HepG2 (cell line): ENCODE measurements around the gene DOCK3. TPM values are rescaled to one million over a fixed set of nuclear protein-coding genes. Genes with fewer than 3 reads are reported as not detected.
A peak's percentile ranks its signal among the peaks of the same experiment; 100 is the strongest.

Experiments used
- ATAC-seq: fragments of 200-7000 bp; cut with Tn5 transposase; 3 replicates; pipeline ENCODE4 v1.9.1; 2020; ENCODE audit warnings: mild to moderate bottlenecking, moderate library complexity
- BruUV-seq: library from RNA; stranded (reverse); fragments of 400-500 nt; replicated peaks from 2 replicates; lab custom pipeline; 2021; lab: Mats Ljungman, UMichigan
- CTCF ChIA-PET: fragments of 300-600 bp; formaldehyde crosslinking; extraction: SDS; loops from one replicate; lab custom pipeline; 2021; ENCODE audit warnings: low total read pairs, inconsistent platforms, low intra/inter-chr PET ratio; lab: Yijun Ruan, JAX
- POLR2A ChIA-PET: fragments of 350-600 bp; sonication (Branson Sonifier 250); formaldehyde crosslinking; loops from one replicate; lab custom pipeline; 2020; ENCODE audit warnings: antibody characterized with exemption, inconsistent platforms; lab: Yijun Ruan, JAX
- DNase-seq: peaks from one replicate; pipeline ENCODE4 v3.0.0-alpha.2; 2015; ENCODE audit warnings: low spot score
- FAIRE-seq: peaks from 3 replicates; lab custom pipeline; 2011; peaks lifted over from hg19 to GRCh38; lab: Jason Lieb, UNC
- H2AFZ ChIP-seq: one replicate; pipeline ENCODE4 v1.6.1; 2011; ENCODE audit warnings: low read length, inconsistent platforms
- H3K27ac ChIP-seq: fragments of 300-600 bp; 3 replicates; pipeline ENCODE4 v1.8.0; 2011; ENCODE audit warnings: mixed run types, mild to moderate bottlenecking, mixed read lengths, low read length, inconsistent platforms; ENCODE audit not compliant: insufficient read depth; ENCODE audit errors: extremely low read length
- H3K27me3 ChIP-seq, 2 experiments: fragments of 200-600 bp in 1 of 2; 2 replicates in 1 of 2; 3 replicates in 1 of 2; pipeline versions ENCODE4 v1.6.0 to v1.8.0; 2011; ENCODE audit warnings: low read length in 2 of 2, mild to moderate bottlenecking in 2 of 2, moderate library complexity in 2 of 2, inconsistent platforms in 1 of 2; ENCODE audit not compliant: insufficient read depth in 2 of 2, control insufficient read depth in 1 of 2
- H3K36me3 ChIP-seq, 2 experiments: fragments of 200-600 bp in 1 of 2; replicated peaks in 1 of 2; 2 replicates in 1 of 2; 3 replicates in 1 of 2; pipeline versions ENCODE4 v1.5.1 to v1.8.0; 2011; ENCODE audit warnings: low read length in 2 of 2, inconsistent platforms in 1 of 2; ENCODE audit not compliant: insufficient read depth in 2 of 2, control insufficient read depth in 1 of 2
- H3K4me1 ChIP-seq: 2 replicates; pipeline ENCODE4 v1.5.1; 2012; ENCODE audit warnings: low read length, inconsistent platforms; ENCODE audit not compliant: insufficient read depth
- H3K4me2 ChIP-seq: 2 replicates; pipeline ENCODE4 v1.6.0; 2011; ENCODE audit warnings: low read depth, low read length, inconsistent platforms
- H3K4me3 ChIP-seq, 3 experiments: fragments of 200-600 bp in 1 of 3; sonication (generic), shearing (Covaris generic) in 1 of 3; replicated peaks in 1 of 3; 2 replicates each; pipeline ENCODE4 v1.5.1; 2011 to 2016; ENCODE audit warnings: low read length in 3 of 3, inconsistent platforms in 2 of 3, low read depth in 2 of 3, mild to moderate bottlenecking in 2 of 3, control low read depth in 1 of 3, mixed read lengths in 1 of 3; ENCODE audit not compliant: insufficient read depth in 1 of 3
- H3K79me2 ChIP-seq: one replicate; pipeline ENCODE4 v1.6.1; 2011; ENCODE audit warnings: low read length, inconsistent platforms; ENCODE audit not compliant: insufficient read depth
- H3K9ac ChIP-seq: 2 replicates; pipeline ENCODE4 v1.6.0; 2011; ENCODE audit warnings: mild to moderate bottlenecking, low read depth, low read length, inconsistent platforms; ENCODE audit not compliant: insufficient read depth
- H3K9me3 ChIP-seq: 2 replicates; pipeline ENCODE4 v1.5.1; 2012; ENCODE audit warnings: mild to moderate bottlenecking, low read length
- H4K20me1 ChIP-seq: 2 replicates; pipeline ENCODE4 v1.6.0; 2011; ENCODE audit warnings: inconsistent platforms, mild to moderate bottlenecking, low read length, moderate library complexity; ENCODE audit not compliant: insufficient read depth
- BRD4 ChIP-seq: sonication (generic); formaldehyde crosslinking; IDR thresholded peaks from 2 replicates; pipeline ENCODE4 v1.4.0; 2020; ENCODE audit warnings: missing genetic modification reagents
- ERF ChIP-seq: IDR thresholded peaks from 2 replicates; pipeline ENCODE4 v1.6.1; 2018; ENCODE audit warnings: missing biosample characterization, missing genetic modification reagents
- SMC3 ChIP-seq: IDR thresholded peaks from 2 replicates; pipeline ENCODE4 v1.6.1; 2011; ENCODE audit warnings: low read length, improper control_type of control experiment
- STAG1 ChIP-seq: sonication (generic); formaldehyde crosslinking; IDR thresholded peaks from 2 replicates; pipeline ENCODE4 v1.4.0; 2020; ENCODE audit warnings: missing genetic modification reagents
- ZNF124 ChIP-seq: sonication (generic); formaldehyde crosslinking; IDR thresholded peaks from 2 replicates; pipeline ENCODE4 v1.4.0; 2020; ENCODE audit warnings: missing genetic modification reagents
- ZNF431 ChIP-seq: sonication (generic); formaldehyde crosslinking; IDR thresholded peaks from 2 replicates; pipeline ENCODE4 v1.9.0; 2022; ENCODE audit warnings: missing genetic modification reagents, low read depth, mild to moderate bottlenecking, borderline replicate concordance
- ZNF543 ChIP-seq: sonication (generic); formaldehyde crosslinking; IDR thresholded peaks from 2 replicates; pipeline ENCODE4 v1.4.0; 2020; ENCODE audit warnings: mild to moderate bottlenecking, missing genetic modification reagents
- WGBS: methylation state at CpG from one replicate; pipeline ENCODE4 v1.1.6; 2017; ENCODE audit warnings: low lambda C conversion rate; 5-methylcytosine and 5-hydroxymethylcytosine counted together
- in situ Hi-C: cut with HindIII; loops from 2 replicates; pipeline ENCODE4 v1.10.0; 2017; ENCODE audit warnings: low pct_unique_long_range_greater_than_20kb; ENCODE audit not compliant: extremely low pct_ligation_motif_present
- intact Hi-C: fragments of 100-400 bp; cut with micrococcal nuclease; formaldehyde crosslinking; loops from one replicate; pipeline ENCODE4 v1.10.0; 2022; ENCODE audit not compliant: unreplicated experiment
- polyA plus RNA-seq, 8 experiments: library from polyadenylated mRNA; depleted of rRNA in 3 of 8; stranded (reverse) in 7 of 8; unstranded in 1 of 8; fragments of >200 nt; fragmentation: Illumina TruSeq in 4 of 8; extraction: Trizol in 4 of 8; gene quantifications; 2 replicates each; pipeline versions ENCODE4 v1.2.1 to v1.2.3, GENCODE V29; 2011 to 2016; ENCODE audit warnings: low read depth in 4 of 8, missing spikeins in 1 of 8, mixed read lengths in 1 of 8; ENCODE audit not compliant: insufficient read depth in 1 of 8
- total RNA-seq, 5 experiments: library from RNA; depleted of rRNA; stranded (reverse); fragments of >200 nt; fragmentation: Illumina TruSeq; extraction: Trizol; gene quantifications; 2 replicates each; pipeline ENCODE4 v1.2.3, GENCODE V29; 2016; ENCODE audit warnings: low read depth in 1 of 5
- TF ChIP-seq, protein P1 (sequence below): sonication (generic); formaldehyde crosslinking; IDR thresholded peaks from 2 replicates; pipeline ENCODE4 v1.5.0; 2020; ENCODE audit warnings: mild to moderate bottlenecking, missing genetic modification reagents, moderate library complexity
- TF ChIP-seq, protein P2 (sequence below): sonication (generic); formaldehyde crosslinking; IDR thresholded peaks from 2 replicates; pipeline ENCODE4 v1.5.0; 2020; ENCODE audit warnings: mild to moderate bottlenecking, missing genetic modification reagents

DOCK3 gene
- total and polyA plus RNA-seq, 2 of the 13 experiments (the other 11 are each of a cell fraction or from before 2014, with no cell fraction given), result not detected

DNA sequence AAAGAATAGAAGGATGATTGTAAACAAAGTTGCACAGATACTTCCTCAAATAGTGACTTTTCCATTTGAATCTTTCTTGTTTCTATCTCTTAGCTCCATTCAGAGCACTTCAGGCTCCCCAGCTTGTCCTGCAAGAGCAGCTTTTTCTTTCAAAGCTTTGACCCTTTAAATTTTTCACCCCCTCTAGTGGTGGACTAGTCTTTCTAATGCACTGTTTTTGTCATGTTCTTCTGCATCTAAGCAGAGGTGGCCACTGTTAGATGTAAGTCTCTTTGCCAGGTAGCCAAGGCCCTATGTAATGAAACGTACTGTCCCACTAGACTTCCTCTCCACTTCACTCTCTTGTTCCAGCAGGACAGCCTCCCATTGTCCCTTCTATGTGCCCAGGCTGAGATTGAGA, 636.3 kb downstream of the DOCK3 start:
- no peaks in the 10 kb centered on the region for H4K20me1 ChIP-seq
- no peaks in the 10 kb centered on the region for H3K79me2 ChIP-seq
- no peak overlapping the region for H3K4me2 ChIP-seq
- no peak overlapping the region for H3K27ac ChIP-seq
- ATAC-seq (peak; percentile 52; the same call in 2 of the 3 replicates), DNase-seq (peak; percentile 28), FAIRE-seq (peak; percentile 68)
- no peak overlapping the region for H2AFZ ChIP-seq
- H3K27me3 ChIP-seq, result 0 out of 5 replicates have a peak, but pooled peaks cover 0 to 2% of the 10 kb centered on the region in 2 experiments
- in situ Hi-C loops, result no loop called here
- 0% methylated on average over 1 of the region's 1 CpG for WGBS
- no TSS peak for BruUV-seq
- no peaks in the 10 kb centered on the region for H3K9me3 ChIP-seq
- POLR2A ChIA-PET, result no interaction called here
- no peak overlapping the region for H3K4me3 ChIP-seq
- H3K9ac ChIP-seq, result no peak overlapping the region
- intact Hi-C loops, result loop anchor here (1.0 to 2.0 kb wide), 2 partner anchors 211 to 340 kb away; no protein-coding TSS in a partner anchor
- CTCF ChIA-PET, result interaction anchor here (1.1 to 1.9 kb wide), 2 partner anchors 211 to 339 kb away, joined by 3 to 6 read pairs; no protein-coding TSS in a partner anchor
- TF ChIP-seq STAG1 (CRISPR knock-in tag) (peak; percentile 53), ERF (no peak), ZNF431 (CRISPR knock-in tag) (no peak), ZNF124 (no peak), BRD4 (CRISPR knock-in tag) (no peak), ZNF543 (CRISPR knock-in tag) (no peak), SMC3 (peak; percentile 46)
- TF ChIP-seq, protein P1, sequence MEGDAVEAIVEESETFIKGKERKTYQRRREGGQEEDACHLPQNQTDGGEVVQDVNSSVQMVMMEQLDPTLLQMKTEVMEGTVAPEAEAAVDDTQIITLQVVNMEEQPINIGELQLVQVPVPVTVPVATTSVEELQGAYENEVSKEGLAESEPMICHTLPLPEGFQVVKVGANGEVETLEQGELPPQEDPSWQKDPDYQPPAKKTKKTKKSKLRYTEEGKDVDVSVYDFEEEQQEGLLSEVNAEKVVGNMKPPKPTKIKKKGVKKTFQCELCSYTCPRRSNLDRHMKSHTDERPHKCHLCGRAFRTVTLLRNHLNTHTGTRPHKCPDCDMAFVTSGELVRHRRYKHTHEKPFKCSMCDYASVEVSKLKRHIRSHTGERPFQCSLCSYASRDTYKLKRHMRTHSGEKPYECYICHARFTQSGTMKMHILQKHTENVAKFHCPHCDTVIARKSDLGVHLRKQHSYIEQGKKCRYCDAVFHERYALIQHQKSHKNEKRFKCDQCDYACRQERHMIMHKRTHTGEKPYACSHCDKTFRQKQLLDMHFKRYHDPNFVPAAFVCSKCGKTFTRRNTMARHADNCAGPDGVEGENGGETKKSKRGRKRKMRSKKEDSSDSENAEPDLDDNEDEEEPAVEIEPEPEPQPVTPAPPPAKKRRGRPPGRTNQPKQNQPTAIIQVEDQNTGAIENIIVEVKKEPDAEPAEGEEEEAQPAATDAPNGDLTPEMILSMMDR (CRISPR knock-in tag), result peak; percentile 48
- TF ChIP-seq, protein P2, sequence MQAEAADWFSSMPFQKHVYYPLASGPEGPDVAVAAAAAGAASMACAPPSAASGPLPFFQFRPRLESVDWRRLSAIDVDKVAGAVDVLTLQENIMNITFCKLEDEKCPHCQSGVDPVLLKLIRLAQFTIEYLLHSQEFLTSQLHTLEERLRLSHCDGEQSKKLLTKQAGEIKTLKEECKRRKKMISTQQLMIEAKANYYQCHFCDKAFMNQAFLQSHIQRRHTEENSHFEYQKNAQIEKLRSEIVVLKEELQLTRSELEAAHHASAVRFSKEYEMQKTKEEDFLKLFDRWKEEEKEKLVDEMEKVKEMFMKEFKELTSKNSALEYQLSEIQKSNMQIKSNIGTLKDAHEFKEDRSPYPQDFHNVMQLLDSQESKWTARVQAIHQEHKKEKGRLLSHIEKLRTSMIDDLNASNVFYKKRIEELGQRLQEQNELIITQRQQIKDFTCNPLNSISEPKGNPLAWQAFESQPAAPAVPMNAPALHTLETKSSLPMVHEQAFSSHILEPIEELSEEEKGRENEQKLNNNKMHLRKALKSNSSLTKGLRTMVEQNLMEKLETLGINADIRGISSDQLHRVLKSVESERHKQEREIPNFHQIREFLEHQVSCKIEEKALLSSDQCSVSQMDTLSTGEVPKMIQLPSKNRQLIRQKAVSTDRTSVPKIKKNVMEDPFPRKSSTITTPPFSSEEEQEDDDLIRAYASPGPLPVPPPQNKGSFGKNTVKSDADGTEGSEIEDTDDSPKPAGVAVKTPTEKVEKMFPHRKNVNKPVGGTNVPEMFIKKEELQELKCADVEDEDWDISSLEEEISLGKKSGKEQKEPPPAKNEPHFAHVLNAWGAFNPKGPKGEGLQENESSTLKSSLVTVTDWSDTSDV (CRISPR knock-in tag), result no peak
- no peaks in the 10 kb centered on the region for H3K36me3 ChIP-seq
- H3K4me1 ChIP-seq, result no peaks in the 10 kb centered on the region
